Neural crest cell (in vitro differentiated cells): ENCODE measurements around the gene ORMDL1. TPM values are rescaled to one million over a fixed set of nuclear protein-coding genes. Genes with fewer than 3 reads are reported as not detected.
A peak's percentile ranks its signal among the peaks of the same experiment; 100 is the strongest.

Experiments used
- DNase-seq: peaks from one replicate; pipeline ENCODE4 v3.0.0; 2021; ENCODE audit warnings: low read depth, mixed read lengths, low spot score
- H3K27ac Mint-ChIP-seq: one replicate; pipeline ENCODE4 v1.8.0; 2021; ENCODE audit warnings: mild to moderate bottlenecking, mixed read lengths; ENCODE audit not compliant: unreplicated experiment
- H3K27me3 Mint-ChIP-seq: 2 replicates; pipeline ENCODE4 v1.8.0; 2021; ENCODE audit warnings: low read depth, mild to moderate bottlenecking, mixed read lengths
- H3K36me3 Mint-ChIP-seq: 2 replicates; pipeline ENCODE4 v1.8.0; 2021; ENCODE audit warnings: low read depth, mild to moderate bottlenecking, mixed read lengths
- H3K4me1 Mint-ChIP-seq: 2 replicates; pipeline ENCODE4 v1.8.0; 2021; ENCODE audit warnings: mixed read lengths
- H3K4me3 Mint-ChIP-seq: one replicate; pipeline ENCODE4 v1.8.0; 2021; ENCODE audit warnings: mild to moderate bottlenecking, mixed read lengths
- H3K9me3 Mint-ChIP-seq: 2 replicates; pipeline ENCODE4 v1.8.0; 2021; ENCODE audit warnings: mixed read lengths
- total RNA-seq: library from RNA; stranded (reverse); gene quantifications from 2 replicates; pipeline ENCODE4 v1.2.1, GENCODE V29; 2021
- TF ChIP-seq, protein P1 (sequence below): fragments of 200-600 bp; sonication (generic); conservative IDR thresholded peaks from 2 replicates; pipeline ENCODE4 v1.5.0; 2021; ENCODE audit warnings: antibody characterized with exemption, mild to moderate bottlenecking

Gene ORMDL1
- total RNA-seq, 1 donor from 2014 or later = 68.0 TPM

- TF ChIP-seq, protein P1, sequence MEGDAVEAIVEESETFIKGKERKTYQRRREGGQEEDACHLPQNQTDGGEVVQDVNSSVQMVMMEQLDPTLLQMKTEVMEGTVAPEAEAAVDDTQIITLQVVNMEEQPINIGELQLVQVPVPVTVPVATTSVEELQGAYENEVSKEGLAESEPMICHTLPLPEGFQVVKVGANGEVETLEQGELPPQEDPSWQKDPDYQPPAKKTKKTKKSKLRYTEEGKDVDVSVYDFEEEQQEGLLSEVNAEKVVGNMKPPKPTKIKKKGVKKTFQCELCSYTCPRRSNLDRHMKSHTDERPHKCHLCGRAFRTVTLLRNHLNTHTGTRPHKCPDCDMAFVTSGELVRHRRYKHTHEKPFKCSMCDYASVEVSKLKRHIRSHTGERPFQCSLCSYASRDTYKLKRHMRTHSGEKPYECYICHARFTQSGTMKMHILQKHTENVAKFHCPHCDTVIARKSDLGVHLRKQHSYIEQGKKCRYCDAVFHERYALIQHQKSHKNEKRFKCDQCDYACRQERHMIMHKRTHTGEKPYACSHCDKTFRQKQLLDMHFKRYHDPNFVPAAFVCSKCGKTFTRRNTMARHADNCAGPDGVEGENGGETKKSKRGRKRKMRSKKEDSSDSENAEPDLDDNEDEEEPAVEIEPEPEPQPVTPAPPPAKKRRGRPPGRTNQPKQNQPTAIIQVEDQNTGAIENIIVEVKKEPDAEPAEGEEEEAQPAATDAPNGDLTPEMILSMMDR = no peak
Measured at GRCh38 chr2:189756311-189756952, 27.7 kb downstream of the ORMDL1 start.

GRCh38 chr2:189751080-189751658 lies 33.0 kb downstream of the ORMDL1 start:
- H3K9me3 Mint-ChIP-seq = no peaks in the 10 kb centered on the region
- no peaks in the 10 kb centered on the region for H3K4me1 Mint-ChIP-seq
- H3K27ac Mint-ChIP-seq = no peak overlapping the region
- H3K27me3 Mint-ChIP-seq = no peaks in the 10 kb centered on the region
- TF ChIP-seq, protein P1 = peak; percentile 71
- peak; percentile 21 for DNase-seq
- H3K4me3 Mint-ChIP-seq = no peak overlapping the region
- H3K36me3 Mint-ChIP-seq = peaks cover 2% of the 10 kb centered on the region

More at GRCh38 chr2:189756311-189756952, 27.7 kb downstream of the ORMDL1 start:
- Mint-ChIP-seq H3K4me3 (no peak overlapping the region), H3K27ac (no peak overlapping the region), H3K36me3 (peaks cover 10% of the 10 kb centered on the region), H3K27me3 (no peaks in the 10 kb centered on the region), H3K9me3 (no peaks in the 10 kb centered on the region), H3K4me1 (no peaks in the 10 kb centered on the region)
- DNase-seq = no peak

DNA sequence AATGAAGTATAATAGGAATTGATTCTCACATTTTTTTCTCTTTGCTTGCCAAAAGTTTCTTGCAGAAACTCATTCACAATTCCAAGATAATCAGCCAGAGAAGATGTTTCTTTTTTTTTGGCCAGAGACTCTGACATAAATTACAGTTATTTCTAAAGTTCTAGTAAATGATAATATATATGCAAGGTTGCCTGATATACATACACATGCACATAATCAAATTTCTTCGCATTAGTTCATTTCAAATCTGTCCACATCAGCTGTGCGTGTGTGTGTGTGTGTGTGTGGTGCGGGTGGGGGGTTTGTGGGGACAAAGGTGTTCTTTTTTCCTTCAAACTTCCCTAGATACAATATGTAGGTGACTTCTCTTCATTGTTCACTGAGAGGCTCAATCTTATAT lies 54.7 kb downstream of the ORMDL1 start:
- no peaks in the 10 kb centered on the region for H3K36me3 Mint-ChIP-seq
- no peaks in the 10 kb centered on the region for H3K4me1 Mint-ChIP-seq
- no peak overlapping the region for H3K4me3 Mint-ChIP-seq
- DNase-seq = no peak
- H3K27me3 Mint-ChIP-seq = no peaks in the 10 kb centered on the region
- H3K27ac Mint-ChIP-seq = no peak overlapping the region
- TF ChIP-seq, protein P1 = no peak
- H3K9me3 Mint-ChIP-seq = no peaks in the 10 kb centered on the region

- Mint-ChIP-seq H3K27me3 (no peaks in the 10 kb centered on the region), H3K36me3 (peaks cover 2% of the 10 kb centered on the region), H3K9me3 (no peaks in the 10 kb centered on the region), H3K27ac (no peak overlapping the region), H3K4me1 (no peaks in the 10 kb centered on the region), H3K4me3 (no peak overlapping the region)
- no peak for DNase-seq
- TF ChIP-seq, protein P1 = no peak
Measured at GRCh38 chr2:189726849-189727248, 57.3 kb downstream of the ORMDL1 start.

DNA sequence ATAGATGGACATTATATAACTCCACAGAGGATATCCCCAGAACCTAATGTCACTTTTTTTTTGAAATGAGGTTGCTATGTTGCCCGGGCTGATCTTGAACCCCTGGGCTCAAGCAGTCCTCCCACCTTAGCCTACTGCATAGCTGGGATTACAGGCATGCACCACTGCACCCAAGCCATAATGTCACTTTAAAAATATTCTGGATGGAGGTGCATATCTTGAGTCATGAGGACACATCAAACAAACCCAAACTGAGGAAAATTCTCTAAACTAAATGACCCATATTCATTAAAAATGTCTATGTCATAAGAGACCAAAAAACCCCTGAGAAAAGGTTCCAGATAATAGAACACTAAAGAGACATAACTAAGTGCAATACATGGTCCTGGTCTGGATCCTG lies 57.9 kb downstream of the ORMDL1 start:
- H3K4me1 Mint-ChIP-seq = no peaks in the 10 kb centered on the region
- TF ChIP-seq, protein P1 = no peak
- H3K4me3 Mint-ChIP-seq = no peak overlapping the region
- no peaks in the 10 kb centered on the region for H3K27me3 Mint-ChIP-seq
- H3K9me3 Mint-ChIP-seq = no peaks in the 10 kb centered on the region
- peaks cover 2% of the 10 kb centered on the region for H3K36me3 Mint-ChIP-seq
- no peak for DNase-seq
- no peak overlapping the region for H3K27ac Mint-ChIP-seq
